Esophagus squamous epithelium (tissue), 5 donors: ENCODE measurements around the gene WWOX. TPM values are rescaled to one million over a fixed set of nuclear protein-coding genes. Genes with fewer than 3 reads are reported as not detected.

Experiments
- DNase-seq: peaks from one replicate; lab custom pipeline; 2025; lab: John Stamatoyannopoulos, UW
- H3K27ac ChIP-seq, 4 donors: fragments of 200-600 bp; sonication (generic); one replicate each; pipeline ENCODE4 v1.5.1; 2016 to 2019; ENCODE audit warnings: mild to moderate bottlenecking in 1 of 4
- H3K27me3 ChIP-seq, 4 donors: fragments of 200-600 bp; sonication (generic); 1 replicate in 3 of 4; 2 replicates in 1 of 4; pipeline versions ENCODE4 v1.5.1 to v1.6.0; 2017 to 2021; ENCODE audit warnings: antibody characterized with exemption in 1 of 4
- H3K36me3 ChIP-seq, 3 donors: fragments of 200-600 bp; sonication (generic); one replicate each; pipeline ENCODE4 v1.5.1; 2016 to 2019
- H3K4me1 ChIP-seq, 3 donors: fragments of 200-600 bp; sonication (generic); one replicate each; pipeline ENCODE4 v1.5.1; 2017 to 2019
- H3K4me3 ChIP-seq, 4 donors: fragments of 200-600 bp; sonication (generic); 1 replicate in 3 of 4; 2 replicates in 1 of 4; pipeline ENCODE4 v1.5.1; 2016 to 2019; ENCODE audit warnings: mild to moderate bottlenecking in 2 of 4, moderate library complexity in 1 of 4
- H3K9me3 ChIP-seq, 3 donors: fragments of 200-600 bp; sonication (generic); one replicate each; pipeline ENCODE4 v1.5.1; 2016 to 2019
- CTCF ChIP-seq, 6 experiments: fragments of 450-650 bp in 4 of 6; fragments of 200-600 bp in 2 of 6; sonication (generic) in 2 of 6; IDR thresholded peaks; one replicate each; pipeline ENCODE4 v1.5.1; 2016 to 2019; ENCODE audit warnings: antibody characterized with exemption in 6 of 6, mild to moderate bottlenecking in 4 of 6, moderate library complexity in 4 of 6
- POLR2A ChIP-seq, 4 donors: fragments of 450-650 bp; IDR thresholded peaks; one replicate each; pipeline ENCODE4 v1.6.1; 2017; ENCODE audit warnings: antibody characterized with exemption in 4 of 4, mild to moderate bottlenecking in 4 of 4, moderate library complexity in 3 of 4
- WGBS, 2 donors: methylation state at CpG; one replicate each; pipeline ENCODE4 v1.1.5; 2018; 5-methylcytosine and 5-hydroxymethylcytosine counted together
- intact Hi-C: fragments of 100-400 bp; cut with DNase I; formaldehyde crosslinking; loops from one replicate; pipeline ENCODE4 v1.15.0; 2022
- total RNA-seq, 4 donors: library from RNA; depleted of rRNA; stranded (reverse); fragments of >200 nt; gene quantifications; one replicate each; pipeline ENCODE4 v1.1.0, GENCODE V29; 2016
- donor health status: DM: yes; HTN: yes; CAD: no.

The WWOX gene
- total RNA-seq, 4 donors from 2014 or later, result 20.9 to 31.1 (median 27.5) TPM

- no peaks in the 10 kb centered on the region for H3K9me3 ChIP-seq
- no peak overlapping the region for H3K4me3 ChIP-seq
- H3K27ac ChIP-seq, result no peak overlapping the region
- 92% methylated on average over 7 of the region's 7 CpGs for WGBS, 2 donors
- intact Hi-C loops, result no loop called here
- H3K27me3 ChIP-seq, result no peaks in the 10 kb centered on the region
- H3K36me3 ChIP-seq, result no peaks in the 10 kb centered on the region
- DNase-seq, result no peak
- H3K4me1 ChIP-seq, result peaks cover 0 to 4% (median 0%) of the 10 kb centered on the region in 3 donors
- TF ChIP-seq CTCF (IDR thresholded peaks at IDR 0.05) (no peak), POLR2A (IDR thresholded peaks at IDR 0.05) (no peak)
These were observed 903.7 kb downstream of the WWOX start for GRCh38 chr16:79003026-79003609.

GRCh38 chr16:79004309-79004708, 904.9 kb downstream of the WWOX start:
- no peaks in the 10 kb centered on the region for H3K27me3 ChIP-seq
- WGBS, 2 donors, result 94 to 97% methylated on average over 12 of the region's 12 CpGs
- no peaks in the 10 kb centered on the region for H3K36me3 ChIP-seq
- no peak overlapping the region for H3K27ac ChIP-seq
- no peak overlapping the region for H3K4me3 ChIP-seq
- no peak for DNase-seq
- TF ChIP-seq CTCF (IDR thresholded peaks at IDR 0.05) (no peak), POLR2A (IDR thresholded peaks at IDR 0.05) (no peak)
- intact Hi-C loops, result no loop called here
- H3K9me3 ChIP-seq, result no peaks in the 10 kb centered on the region
- H3K4me1 ChIP-seq, result peaks cover 0 to 16% (median 0%) of the 10 kb centered on the region in 3 donors

GRCh38 chr16:79005096-79005495, 905.6 kb downstream of the WWOX start:
- H3K9me3 ChIP-seq, result no peaks in the 10 kb centered on the region
- 93 to 100% methylated on average over 5 to 6 of the region's 6 CpGs for WGBS, 2 donors
- intact Hi-C loops, result no loop called here
- H3K27ac ChIP-seq, result no peak overlapping the region
- H3K27me3 ChIP-seq, result no peaks in the 10 kb centered on the region
- H3K36me3 ChIP-seq, result no peaks in the 10 kb centered on the region
- no peak for TF ChIP-seq CTCF (IDR thresholded peaks at IDR 0.05)
- TF ChIP-seq POLR2A (IDR thresholded peaks at IDR 0.05), result no peak
- H3K4me1 ChIP-seq, result peaks cover 0 to 16% (median 0%) of the 10 kb centered on the region in 3 donors
- DNase-seq, result no peak
- no peak overlapping the region for H3K4me3 ChIP-seq

- Histone ChIP-seq H3K36me3 (no peaks in the 10 kb centered on the region), H3K4me1 (peaks cover 0 to 16% (median 0%) of the 10 kb centered on the region in 3 donors), H3K4me3 (no peak overlapping the region), H3K9me3 (no peaks in the 10 kb centered on the region), H3K27me3 (no peaks in the 10 kb centered on the region), H3K27ac (no peak overlapping the region)
- DNase-seq, result no peak
- WGBS, 2 donors, result 96 to 97% methylated on average over 8 of the region's 8 CpGs
- intact Hi-C loops, result no loop called here
- no peak for TF ChIP-seq CTCF (IDR thresholded peaks at IDR 0.05)
- no peak for TF ChIP-seq POLR2A (IDR thresholded peaks at IDR 0.05)
These were observed 906.8 kb downstream of the WWOX start for GRCh38 chr16:79006206-79006605.

- DNase-seq, result no peak
- Histone ChIP-seq H3K9me3 (no peaks in the 10 kb centered on the region), H3K36me3 (no peaks in the 10 kb centered on the region), H3K27ac (no peak overlapping the region), H3K4me1 (peaks cover 0 to 12% (median 0%) of the 10 kb centered on the region in 3 donors), H3K27me3 (no peaks in the 10 kb centered on the region), H3K4me3 (no peak overlapping the region)
- 52 to 56% methylated on average over 5 of the region's 5 CpGs for WGBS, 2 donors
- intact Hi-C loops, result no loop called here
- TF ChIP-seq POLR2A (IDR thresholded peaks at IDR 0.05), result no peak
- TF ChIP-seq CTCF (IDR thresholded peaks at IDR 0.05), result no peak
These were observed 907.3 kb downstream of the WWOX start for GRCh38 chr16:79006765-79007164.
